Measurements from ENCODE around the gene CAB39L.

CAB39L gene

GRCh38 chr13:49472186-49472585 is 28.3 kb upstream of the CAB39L start:
- Histone ChIP-seq H3K79me2 (no peaks in the 10 kb centered on the region), H3K9ac (no peak overlapping the region), H3K4me2 (ENCODE audit: low read length) (no peak overlapping the region), H3K27me3 (ENCODE audit: control insufficient read depth, insufficient read depth, low read length) (no peaks in the 10 kb centered on the region), H2AFZ (no peak overlapping the region), H3K36me3 (ENCODE audit: control insufficient read depth, insufficient read depth, low read length) (no peaks in the 10 kb centered on the region), H3K4me1 (no peaks in the 10 kb centered on the region), H3K9me3 (ENCODE audit: control insufficient read depth, low read length) (no peaks in the 10 kb centered on the region), H3K4me3 (ENCODE audit: low read depth, low read length) (no peak overlapping the region), H3K27ac (no peak overlapping the region)
- no peak for TF ChIP-seq CTCF (IDR thresholded peaks at IDR 0.05)

- no peak for TF ChIP-seq CTCF (IDR thresholded peaks at IDR 0.05)
- no peak overlapping the region for H3K9ac ChIP-seq
- H3K36me3 ChIP-seq (ENCODE audit: control insufficient read depth, insufficient read depth, low read length), result no peaks in the 10 kb centered on the region
- H3K79me2 ChIP-seq, result no peaks in the 10 kb centered on the region
- no peak overlapping the region for H3K4me2 ChIP-seq (ENCODE audit: low read length)
- H2AFZ ChIP-seq, result no peak overlapping the region
- no peak overlapping the region for H3K4me3 ChIP-seq (ENCODE audit: low read depth, low read length)
- H3K27me3 ChIP-seq (ENCODE audit: control insufficient read depth, insufficient read depth, low read length), result no peaks in the 10 kb centered on the region
- H3K27ac ChIP-seq, result no peak overlapping the region
- no peaks in the 10 kb centered on the region for H3K9me3 ChIP-seq (ENCODE audit: control insufficient read depth, low read length)
- no peaks in the 10 kb centered on the region for H3K4me1 ChIP-seq
Measured at GRCh38 chr13:49466292-49466838, 22.5 kb upstream of the CAB39L start.

GRCh38 chr13:49464621-49465325 is 20.9 kb upstream of the CAB39L start:
- H3K79me2 ChIP-seq, result no peaks in the 10 kb centered on the region
- H3K9ac ChIP-seq, result no peak overlapping the region
- TF ChIP-seq CTCF (IDR thresholded peaks at IDR 0.05), result no peak
- no peak overlapping the region for H2AFZ ChIP-seq
- H3K4me3 ChIP-seq (ENCODE audit: low read depth, low read length), result no peak overlapping the region
- H3K27ac ChIP-seq, result no peak overlapping the region
- no peaks in the 10 kb centered on the region for H3K36me3 ChIP-seq (ENCODE audit: control insufficient read depth, insufficient read depth, low read length)
- no peaks in the 10 kb centered on the region for H3K27me3 ChIP-seq (ENCODE audit: control insufficient read depth, insufficient read depth, low read length)
- H3K9me3 ChIP-seq (ENCODE audit: control insufficient read depth, low read length), result no peaks in the 10 kb centered on the region
- no peak overlapping the region for H3K4me2 ChIP-seq (ENCODE audit: low read length)
- no peaks in the 10 kb centered on the region for H3K4me1 ChIP-seq

GRCh38 chr13:49464085-49464484 is 20.2 kb upstream of the CAB39L start:
- Histone ChIP-seq H3K79me2 (no peaks in the 10 kb centered on the region), H3K9ac (no peak overlapping the region), H3K27me3 (ENCODE audit: control insufficient read depth, insufficient read depth, low read length) (no peaks in the 10 kb centered on the region), H2AFZ (no peak overlapping the region), H3K4me3 (ENCODE audit: low read depth, low read length) (no peak overlapping the region), H3K36me3 (ENCODE audit: control insufficient read depth, insufficient read depth, low read length) (no peaks in the 10 kb centered on the region), H3K4me1 (no peaks in the 10 kb centered on the region), H3K27ac (no peak overlapping the region), H3K4me2 (ENCODE audit: low read length) (no peak overlapping the region), H3K9me3 (ENCODE audit: control insufficient read depth, low read length) (no peaks in the 10 kb centered on the region)
- TF ChIP-seq CTCF (IDR thresholded peaks at IDR 0.05), result no peak

- no peak overlapping the region for H3K4me2 ChIP-seq (ENCODE audit: low read length)
- H3K9me3 ChIP-seq (ENCODE audit: control insufficient read depth, low read length), result no peaks in the 10 kb centered on the region
- no peaks in the 10 kb centered on the region for H3K79me2 ChIP-seq
- no peaks in the 10 kb centered on the region for H3K36me3 ChIP-seq (ENCODE audit: control insufficient read depth, insufficient read depth, low read length)
- no peaks in the 10 kb centered on the region for H3K27me3 ChIP-seq (ENCODE audit: control insufficient read depth, insufficient read depth, low read length)
- no peak overlapping the region for H2AFZ ChIP-seq
- no peak overlapping the region for H3K9ac ChIP-seq
- no peaks in the 10 kb centered on the region for H3K4me1 ChIP-seq
- H3K27ac ChIP-seq, result no peak overlapping the region
- H3K4me3 ChIP-seq (ENCODE audit: low read depth, low read length), result no peak overlapping the region
- no peak for TF ChIP-seq CTCF (IDR thresholded peaks at IDR 0.05)
Measured at GRCh38 chr13:49459580-49459979, 15.7 kb upstream of the CAB39L start.
